ENCODE results near the gene MAP3K3.

- no peak for TF ChIP-seq CTCF (IDR thresholded peaks at IDR 0.05)
- TF ChIP-seq EZH2 (IDR thresholded peaks at IDR 0.05; ENCODE audit: borderline replicate concordance, insufficient read depth, low read depth, low read length, poor library complexity, severe bottlenecking) = no peak
Measured at GRCh38 chr17:63640038-63640437, 17.8 kb downstream of the MAP3K3 start.
